Measurements from ENCODE around the gene LRRK1.

Gene LRRK1

DNA sequence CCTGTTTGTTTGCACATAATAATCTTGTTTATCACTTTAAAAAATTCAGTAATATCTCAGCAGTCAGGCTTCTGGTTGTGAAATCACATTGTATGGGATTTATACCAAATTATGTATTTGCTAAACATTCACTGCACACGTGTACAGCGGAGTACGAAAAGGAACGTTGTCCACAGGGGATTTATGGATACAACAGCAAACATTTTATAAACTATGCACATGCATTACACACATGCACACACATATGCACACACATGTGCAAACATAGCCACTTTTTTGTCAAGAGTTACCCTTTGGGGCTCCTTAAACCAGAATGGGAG is 150.5 kb downstream of the LRRK1 start:
- Histone ChIP-seq H4K20me1 (ENCODE audit: control insufficient read depth, insufficient read depth, low read depth, low read length) (no peaks in the 10 kb centered on the region), H3K4me2 (ENCODE audit: low read length) (no peak overlapping the region), H3K4me1 (ENCODE audit: control insufficient read depth, low read length) (no peaks in the 10 kb centered on the region), H3K27ac (ENCODE audit: low read depth, low read length) (no peak overlapping the region), H3K9me3 (ENCODE audit: control insufficient read depth, insufficient read depth, low read length) (no peaks in the 10 kb centered on the region), H3K9me2 (replicated peaks; ENCODE audit: control insufficient read depth, low read length) (no peaks in the 10 kb centered on the region), H3K36me3 (ENCODE audit: control insufficient read depth, low read length) (peaks cover 73% of the 10 kb centered on the region), H3K79me2 (ENCODE audit: control insufficient read depth, low read length) (no peaks in the 10 kb centered on the region), H3K27me3 (ENCODE audit: control insufficient read depth, low read length) (no peaks in the 10 kb centered on the region), H3F3A (ENCODE audit: control insufficient read depth, insufficient read depth) (no peaks in the 10 kb centered on the region), H3K4me3 (ENCODE audit: low read length) (no peak overlapping the region)
- TF ChIP-seq CTCF (IDR thresholded peaks at IDR 0.05; ENCODE audit: low read depth, low read length, poor library complexity, severe bottlenecking) (no peak), EZH2phosphoT487 (IDR thresholded peaks at IDR 0.05; ENCODE audit: borderline replicate concordance, low read length) (no peak)

- Histone ChIP-seq H3K27ac (ENCODE audit: low read depth, low read length) (no peak overlapping the region), H3K27me3 (ENCODE audit: control insufficient read depth, low read length) (no peaks in the 10 kb centered on the region), H3K9me2 (replicated peaks; ENCODE audit: control insufficient read depth, low read length) (no peaks in the 10 kb centered on the region)
Measured at GRCh38 chr15:101070024-101070423, 150.9 kb downstream of the LRRK1 start.

DNA sequence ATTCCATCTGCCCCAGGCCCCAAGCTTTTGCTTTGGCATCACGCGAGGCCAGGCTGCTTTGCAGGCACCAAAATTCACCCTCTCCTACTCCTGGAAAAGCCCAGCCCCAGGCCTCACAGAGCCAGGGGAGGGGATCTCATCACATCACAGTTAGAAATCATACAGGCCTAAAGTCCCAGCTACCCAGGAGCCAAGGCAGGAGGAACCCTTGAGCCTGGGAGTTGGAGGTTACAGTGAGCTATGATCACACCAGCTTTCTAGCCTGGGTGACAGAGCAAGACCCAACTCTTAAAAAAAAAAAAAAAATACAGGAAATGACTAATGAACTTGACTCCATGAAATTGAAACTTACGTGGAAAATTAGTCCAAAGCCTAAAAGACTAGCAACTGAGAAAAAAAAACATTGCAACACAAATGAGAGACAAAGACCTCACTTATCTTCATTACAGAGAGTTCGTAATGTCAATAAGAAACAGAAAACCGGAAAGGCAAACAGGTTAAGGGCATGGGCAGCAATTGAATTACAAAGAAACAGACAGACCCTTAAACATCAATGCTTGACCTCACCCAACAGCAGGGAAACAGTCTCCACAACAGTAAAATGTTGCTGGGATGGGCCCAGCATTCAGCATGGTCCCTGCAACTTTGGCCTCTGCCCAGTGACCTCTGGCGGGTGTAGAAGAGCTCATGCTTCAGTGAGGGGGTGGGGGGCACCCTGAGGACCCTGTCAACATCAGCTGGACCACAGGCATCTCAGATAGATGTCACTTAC is 151.5 kb downstream of the LRRK1 start:
- H3K4me3 ChIP-seq (ENCODE audit: low read length) = no peak overlapping the region
- H3K9me2 ChIP-seq (replicated peaks; ENCODE audit: control insufficient read depth, low read length) = no peaks in the 10 kb centered on the region
- no peak overlapping the region for H3K27ac ChIP-seq (ENCODE audit: low read depth, low read length)
- no peak overlapping the region for H3K4me2 ChIP-seq (ENCODE audit: low read length)
- H3K79me2 ChIP-seq (ENCODE audit: control insufficient read depth, low read length) = no peaks in the 10 kb centered on the region
- H3K4me1 ChIP-seq (ENCODE audit: control insufficient read depth, low read length) = no peaks in the 10 kb centered on the region
- H3K9me3 ChIP-seq (ENCODE audit: control insufficient read depth, insufficient read depth, low read length) = no peaks in the 10 kb centered on the region
- peaks cover 62% of the 10 kb centered on the region for H3K36me3 ChIP-seq (ENCODE audit: control insufficient read depth, low read length)
- no peaks in the 10 kb centered on the region for H4K20me1 ChIP-seq (ENCODE audit: control insufficient read depth, insufficient read depth, low read depth, low read length)
- H3F3A ChIP-seq (ENCODE audit: control insufficient read depth, insufficient read depth) = no peaks in the 10 kb centered on the region
- no peak for TF ChIP-seq CTCF (IDR thresholded peaks at IDR 0.05; ENCODE audit: low read depth, low read length, poor library complexity, severe bottlenecking)
- no peak for TF ChIP-seq EZH2phosphoT487 (IDR thresholded peaks at IDR 0.05; ENCODE audit: borderline replicate concordance, low read length)
- H3K27me3 ChIP-seq (ENCODE audit: control insufficient read depth, low read length) = no peaks in the 10 kb centered on the region

More at GRCh38 chr15:101070024-101070423, 150.9 kb downstream of the LRRK1 start:
- Histone ChIP-seq H3K4me1 (ENCODE audit: control insufficient read depth, low read length) (no peaks in the 10 kb centered on the region), H3K4me3 (ENCODE audit: low read length) (no peak overlapping the region), H3K36me3 (ENCODE audit: control insufficient read depth, low read length) (peaks cover 69% of the 10 kb centered on the region), H4K20me1 (ENCODE audit: control insufficient read depth, insufficient read depth, low read depth, low read length) (no peaks in the 10 kb centered on the region), H3F3A (ENCODE audit: control insufficient read depth, insufficient read depth) (no peaks in the 10 kb centered on the region), H3K9me3 (ENCODE audit: control insufficient read depth, insufficient read depth, low read length) (no peaks in the 10 kb centered on the region), H3K79me2 (ENCODE audit: control insufficient read depth, low read length) (no peaks in the 10 kb centered on the region), H3K4me2 (ENCODE audit: low read length) (no peak overlapping the region)
- TF ChIP-seq EZH2phosphoT487 (IDR thresholded peaks at IDR 0.05; ENCODE audit: borderline replicate concordance, low read length) = no peak
- TF ChIP-seq CTCF (IDR thresholded peaks at IDR 0.05; ENCODE audit: low read depth, low read length, poor library complexity, severe bottlenecking) = no peak

All from DOHH2 (cell line).